SU-DHL-6 (cell line): ENCODE results near the gene SRD5A1.

Source experiments
- H2AFZ ChIP-seq: fragments of 200-600 bp; sonication (generic); 2 replicates; pipeline ENCODE4 v1.6.1; 2014; ENCODE audit warnings: low read depth, mild to moderate bottlenecking, moderate library complexity, mixed read lengths, antibody characterized with exemption, low read length; ENCODE audit not compliant: severe bottlenecking
- H3F3A ChIP-seq: fragments of 200-600 bp; shearing (Covaris generic); 2 replicates; pipeline ENCODE4 v1.6.0; 2016; ENCODE audit warnings: antibody characterized with exemption, mild to moderate bottlenecking; ENCODE audit not compliant: insufficient read depth
- H3K27ac ChIP-seq: fragments of 200-600 bp; sonication (generic); 2 replicates; pipeline ENCODE4 v1.5.1; 2016; ENCODE audit warnings: low read depth, mild to moderate bottlenecking, low read length, moderate library complexity, mixed read lengths
- H3K27me3 ChIP-seq: fragments of 200-600 bp; sonication (generic), shearing (Covaris generic); 2 replicates; pipeline ENCODE4 v1.6.0; 2014; ENCODE audit warnings: mild to moderate bottlenecking, low read length
- H3K36me3 ChIP-seq: fragments of 200-600 bp; sonication (generic); 2 replicates; pipeline ENCODE4 v1.6.1; 2014; ENCODE audit warnings: mild to moderate bottlenecking, low read length, mixed read lengths
- H3K4me2 ChIP-seq: fragments of 300-600, 200-600 bp; shearing (Covaris generic), sonication (generic); 2 replicates; pipeline ENCODE4 v1.6.0; 2014; ENCODE audit warnings: low read length, low read depth, mild to moderate bottlenecking; ENCODE audit not compliant: poor library complexity, severe bottlenecking
- H3K4me3 ChIP-seq: fragments of 200-600 bp; sonication (generic); 2 replicates; pipeline ENCODE4 v1.5.1; 2014; ENCODE audit warnings: antibody characterized with exemption, low read length, mild to moderate bottlenecking, mixed read lengths; ENCODE audit not compliant: insufficient read depth, poor library complexity, severe bottlenecking
- H3K79me2 ChIP-seq: fragments of 200-600 bp; sonication (generic); 2 replicates; pipeline ENCODE4 v1.6.1; 2014; ENCODE audit warnings: mild to moderate bottlenecking, low read length, moderate library complexity; ENCODE audit not compliant: insufficient read depth
- H3K9ac ChIP-seq: fragments of 200-600 bp; sonication (generic); 2 replicates; pipeline ENCODE4 v1.7.0; 2014; ENCODE audit warnings: mild to moderate bottlenecking, low read length
- H3K9me2 ChIP-seq: fragments of 200-600 bp; sonication (generic); replicated peaks from 2 replicates; pipeline ENCODE4 v1.6.1; 2014; ENCODE audit warnings: low read length; ENCODE audit not compliant: insufficient read depth
- H3K9me3 ChIP-seq: fragments of 200-600 bp; sonication (generic); 2 replicates; pipeline ENCODE4 v1.6.1; 2014; ENCODE audit warnings: low read length, mixed read lengths; ENCODE audit not compliant: insufficient read depth
- H4K20me1 ChIP-seq: fragments of 200-600 bp; sonication (generic); 2 replicates; pipeline ENCODE4 v1.6.1; 2014; ENCODE audit warnings: low read depth, mild to moderate bottlenecking, antibody characterized with exemption, low read length, moderate library complexity, mixed read lengths
- EZH2phosphoT487 ChIP-seq: fragments of 200-600 bp; sonication (generic), shearing (Covaris generic); conservative IDR thresholded peaks from 2 replicates; pipeline ENCODE4 v1.6.1; 2018; ENCODE audit warnings: mild to moderate bottlenecking, antibody characterized with exemption, low read length, moderate library complexity, mixed read lengths
- TF ChIP-seq, protein P1 (sequence below): fragments of 200-600 bp; sonication (generic); IDR thresholded peaks from one replicate; pipeline ENCODE4 v1.5.1; 2017; ENCODE audit warnings: antibody characterized with exemption, mild to moderate bottlenecking, low read length, moderate library complexity; ENCODE audit not compliant: insufficient read depth, poor library complexity, severe bottlenecking

Gene SRD5A1

DNA sequence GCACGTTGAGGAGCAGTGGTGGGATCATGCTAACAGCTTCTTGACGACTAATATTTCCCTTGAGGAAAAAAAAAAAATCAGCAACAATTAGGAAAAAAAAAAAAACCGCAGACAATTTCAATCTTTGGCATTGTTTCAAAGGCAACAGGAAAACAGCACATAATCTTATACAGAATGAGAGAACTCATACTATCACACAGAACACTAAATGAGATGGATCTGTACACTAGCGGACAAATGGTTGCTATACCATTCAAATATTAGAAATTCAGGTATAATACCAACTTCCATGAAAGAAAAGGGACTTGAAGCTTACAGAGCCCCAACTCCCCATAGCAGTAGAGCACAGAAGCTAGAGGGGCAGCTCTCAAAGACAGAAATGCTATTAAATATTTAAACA is 10.0 kb upstream of the SRD5A1 start:
- H3K79me2 ChIP-seq: peaks cover 61% of the 10 kb centered on the region
- no peaks in the 10 kb centered on the region for H3K27me3 ChIP-seq

DNA sequence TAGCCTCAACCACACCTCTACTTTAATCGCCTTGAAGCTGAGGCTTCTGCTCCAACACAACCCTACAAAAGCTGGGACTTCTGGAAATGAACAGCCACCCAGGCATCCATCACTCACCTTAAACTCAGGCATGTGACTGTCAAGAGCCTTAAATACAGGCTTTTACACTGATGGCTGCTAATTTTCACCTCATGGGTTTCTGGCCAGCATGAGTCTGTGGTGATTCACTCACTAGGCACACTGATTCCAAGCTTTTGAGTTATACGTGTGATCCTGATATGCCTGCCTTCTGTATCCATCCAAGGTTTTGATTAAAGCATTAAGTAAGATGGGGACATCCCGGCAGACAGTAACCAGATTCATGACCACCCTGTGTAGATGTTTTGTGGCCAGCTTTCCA is 9.3 kb upstream of the SRD5A1 start:
- peaks cover 81% of the 10 kb centered on the region for H3K36me3 ChIP-seq

More for the DNA sequence above, 10.0 kb upstream of the SRD5A1 start:
- no peak overlapping the region for H3K4me3 ChIP-seq
- no peak overlapping the region for H2AFZ ChIP-seq
- H3K9me2 ChIP-seq: no peaks in the 10 kb centered on the region
- H3K9me3 ChIP-seq: no peaks in the 10 kb centered on the region
- peaks cover 4% of the 10 kb centered on the region; the same call in 1 of the 2 replicates for H4K20me1 ChIP-seq
- TF ChIP-seq EZH2phosphoT487: no peak
- TF ChIP-seq, protein P1, sequence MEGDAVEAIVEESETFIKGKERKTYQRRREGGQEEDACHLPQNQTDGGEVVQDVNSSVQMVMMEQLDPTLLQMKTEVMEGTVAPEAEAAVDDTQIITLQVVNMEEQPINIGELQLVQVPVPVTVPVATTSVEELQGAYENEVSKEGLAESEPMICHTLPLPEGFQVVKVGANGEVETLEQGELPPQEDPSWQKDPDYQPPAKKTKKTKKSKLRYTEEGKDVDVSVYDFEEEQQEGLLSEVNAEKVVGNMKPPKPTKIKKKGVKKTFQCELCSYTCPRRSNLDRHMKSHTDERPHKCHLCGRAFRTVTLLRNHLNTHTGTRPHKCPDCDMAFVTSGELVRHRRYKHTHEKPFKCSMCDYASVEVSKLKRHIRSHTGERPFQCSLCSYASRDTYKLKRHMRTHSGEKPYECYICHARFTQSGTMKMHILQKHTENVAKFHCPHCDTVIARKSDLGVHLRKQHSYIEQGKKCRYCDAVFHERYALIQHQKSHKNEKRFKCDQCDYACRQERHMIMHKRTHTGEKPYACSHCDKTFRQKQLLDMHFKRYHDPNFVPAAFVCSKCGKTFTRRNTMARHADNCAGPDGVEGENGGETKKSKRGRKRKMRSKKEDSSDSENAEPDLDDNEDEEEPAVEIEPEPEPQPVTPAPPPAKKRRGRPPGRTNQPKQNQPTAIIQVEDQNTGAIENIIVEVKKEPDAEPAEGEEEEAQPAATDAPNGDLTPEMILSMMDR: no peak
- H3K27ac ChIP-seq: no peak overlapping the region
- peaks cover 7% of the 10 kb centered on the region; the same call in 1 of the 2 replicates for H3F3A ChIP-seq
- H3K4me2 ChIP-seq: no peak overlapping the region
- peaks cover 82% of the 10 kb centered on the region for H3K36me3 ChIP-seq
- H3K9ac ChIP-seq: no peak overlapping the region

DNA sequence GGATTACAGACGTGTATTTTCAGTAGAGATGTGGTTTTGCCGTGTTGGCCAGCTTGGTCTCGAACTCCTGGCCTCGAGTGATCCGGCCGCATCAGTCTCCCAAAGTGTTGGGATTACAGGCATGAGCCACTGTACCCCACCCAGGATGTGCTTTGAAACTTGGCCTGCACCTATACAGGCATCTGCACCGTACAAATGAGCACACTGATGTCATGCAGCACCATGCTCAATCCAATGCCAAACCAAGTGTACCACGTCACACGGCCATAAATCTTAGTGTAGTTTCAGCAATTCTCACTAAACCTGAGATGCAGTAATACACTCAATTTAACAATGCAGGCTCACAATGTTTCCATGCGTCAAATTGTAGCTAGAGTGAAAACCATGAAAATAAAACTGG is 6.7 kb upstream of the SRD5A1 start:
- peaks cover 7% of the 10 kb centered on the region; the same call in 1 of the 2 replicates for H3F3A ChIP-seq
- peaks cover 84% of the 10 kb centered on the region for H3K79me2 ChIP-seq
- no peaks in the 10 kb centered on the region for H3K27me3 ChIP-seq
- H3K27ac ChIP-seq: no peak overlapping the region
- no peaks in the 10 kb centered on the region for H3K9me2 ChIP-seq
- TF ChIP-seq, protein P1: no peak
- no peak for TF ChIP-seq EZH2phosphoT487
- no peak overlapping the region for H3K9ac ChIP-seq
- no peaks in the 10 kb centered on the region for H3K9me3 ChIP-seq
- no peak overlapping the region for H3K4me2 ChIP-seq
- H4K20me1 ChIP-seq: peaks cover 3% of the 10 kb centered on the region; the same call in 1 of the 2 replicates
- no peak overlapping the region for H2AFZ ChIP-seq
- peaks cover 68% of the 10 kb centered on the region for H3K36me3 ChIP-seq
- H3K4me3 ChIP-seq: no peak overlapping the region

More for the DNA sequence above, 9.3 kb upstream of the SRD5A1 start:
- H3K4me3 ChIP-seq: no peak overlapping the region
- no peaks in the 10 kb centered on the region for H3K27me3 ChIP-seq
- H3K9ac ChIP-seq: no peak overlapping the region
- H3K79me2 ChIP-seq: peaks cover 64% of the 10 kb centered on the region
- no peak overlapping the region for H3K4me2 ChIP-seq
- H3F3A ChIP-seq: peaks cover 7% of the 10 kb centered on the region; the same call in 1 of the 2 replicates
- H3K9me3 ChIP-seq: no peaks in the 10 kb centered on the region
- peaks cover 4% of the 10 kb centered on the region; the same call in 1 of the 2 replicates for H4K20me1 ChIP-seq
- H3K27ac ChIP-seq: no peak overlapping the region
- H3K9me2 ChIP-seq: no peaks in the 10 kb centered on the region
- H2AFZ ChIP-seq: no peak overlapping the region
- TF ChIP-seq EZH2phosphoT487: no peak
- TF ChIP-seq, protein P1: no peak
